Lower leg skin (tissue), 3 donors: ENCODE measurements around the gene OTOS.

ENCODE experiments used
- CTCF ChIP-seq, 3 donors: fragments of 450-650 bp; IDR thresholded peaks; one replicate each; pipeline ENCODE4 v1.5.1; 2016; ENCODE audit warnings: antibody characterized with exemption in 3 of 3, mild to moderate bottlenecking in 3 of 3, moderate library complexity in 2 of 3
- POLR2A ChIP-seq, 2 donors: fragments of 450-650 bp; IDR thresholded peaks; one replicate each; pipeline ENCODE4 v1.6.1; 2016 to 2017; ENCODE audit warnings: antibody characterized with exemption in 2 of 2, mild to moderate bottlenecking in 1 of 2, moderate library complexity in 1 of 2

GRCh38 chr2:240172071-240172895, 31.8 kb upstream of the OTOS start:
- TF ChIP-seq POLR2A (IDR thresholded peaks at IDR 0.05), result no peak
- TF ChIP-seq CTCF (IDR thresholded peaks at IDR 0.05), result no peak
